Coronary artery (tissue), 2 donors: ENCODE measurements around the gene RAD9A.

ENCODE experiments used
- DNase-seq: peaks from one replicate; pipeline ENCODE4 v3.0.0-alpha.2; 2017; ENCODE audit warnings: low spot score
- H3K27ac ChIP-seq, 2 donors: fragments of 200-600 bp; sonication (generic); one replicate each; pipeline ENCODE4 v1.5.1; 2016 to 2019
- H3K4me3 ChIP-seq: fragments of 200-600 bp; sonication (generic); 2 replicates; pipeline ENCODE4 v1.5.1; 2016; ENCODE audit warnings: mild to moderate bottlenecking, moderate library complexity
- TF ChIP-seq, protein P1 (sequence below): fragments of 200-600 bp; sonication (generic); IDR thresholded peaks from one replicate; pipeline ENCODE4 v1.5.1; 2019; ENCODE audit warnings: antibody characterized with exemption

RAD9A gene

DNA sequence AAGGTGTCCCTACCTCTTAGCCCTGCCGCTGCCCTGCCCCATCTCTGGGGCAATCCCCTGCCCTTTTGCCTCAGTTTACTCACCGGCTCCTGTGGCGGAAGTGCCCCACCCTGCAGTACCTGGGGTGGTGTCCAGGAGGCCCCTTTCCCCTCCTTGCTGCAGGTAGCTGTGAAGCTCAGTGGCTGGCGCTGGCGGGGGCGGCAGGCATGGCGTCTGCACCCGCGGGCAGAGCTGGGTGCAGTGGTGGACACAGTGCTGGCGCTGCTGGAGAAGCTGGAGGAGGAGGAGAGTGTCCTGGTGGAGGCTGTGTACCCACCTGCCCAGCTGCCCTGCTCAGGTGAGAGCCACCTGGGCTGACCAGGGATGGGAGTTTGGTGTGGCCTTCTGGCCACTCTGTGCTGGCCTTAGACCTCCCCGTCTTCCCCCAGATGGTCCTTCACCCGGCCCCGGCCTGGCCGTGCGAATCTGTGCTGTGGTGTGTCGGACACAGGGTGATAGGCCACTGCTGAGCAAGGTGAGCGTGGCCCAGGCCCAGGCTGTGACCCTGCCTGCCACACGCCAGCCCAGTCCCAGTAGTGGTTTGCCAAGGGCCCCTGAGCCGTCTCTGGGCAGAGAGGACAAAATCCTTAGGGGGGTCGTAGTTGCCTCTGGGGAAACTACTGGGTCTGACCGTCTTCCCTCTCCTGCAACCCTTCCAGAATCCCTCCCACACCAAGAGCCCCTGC is 27.7 kb downstream of the RAD9A start:
- Histone ChIP-seq H3K27ac (peak overlapping the region; percentile 82 to 97), H3K4me3 (no peak overlapping the region)
- no peak for DNase-seq
- TF ChIP-seq, protein P1, sequence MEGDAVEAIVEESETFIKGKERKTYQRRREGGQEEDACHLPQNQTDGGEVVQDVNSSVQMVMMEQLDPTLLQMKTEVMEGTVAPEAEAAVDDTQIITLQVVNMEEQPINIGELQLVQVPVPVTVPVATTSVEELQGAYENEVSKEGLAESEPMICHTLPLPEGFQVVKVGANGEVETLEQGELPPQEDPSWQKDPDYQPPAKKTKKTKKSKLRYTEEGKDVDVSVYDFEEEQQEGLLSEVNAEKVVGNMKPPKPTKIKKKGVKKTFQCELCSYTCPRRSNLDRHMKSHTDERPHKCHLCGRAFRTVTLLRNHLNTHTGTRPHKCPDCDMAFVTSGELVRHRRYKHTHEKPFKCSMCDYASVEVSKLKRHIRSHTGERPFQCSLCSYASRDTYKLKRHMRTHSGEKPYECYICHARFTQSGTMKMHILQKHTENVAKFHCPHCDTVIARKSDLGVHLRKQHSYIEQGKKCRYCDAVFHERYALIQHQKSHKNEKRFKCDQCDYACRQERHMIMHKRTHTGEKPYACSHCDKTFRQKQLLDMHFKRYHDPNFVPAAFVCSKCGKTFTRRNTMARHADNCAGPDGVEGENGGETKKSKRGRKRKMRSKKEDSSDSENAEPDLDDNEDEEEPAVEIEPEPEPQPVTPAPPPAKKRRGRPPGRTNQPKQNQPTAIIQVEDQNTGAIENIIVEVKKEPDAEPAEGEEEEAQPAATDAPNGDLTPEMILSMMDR = no peak

DNA sequence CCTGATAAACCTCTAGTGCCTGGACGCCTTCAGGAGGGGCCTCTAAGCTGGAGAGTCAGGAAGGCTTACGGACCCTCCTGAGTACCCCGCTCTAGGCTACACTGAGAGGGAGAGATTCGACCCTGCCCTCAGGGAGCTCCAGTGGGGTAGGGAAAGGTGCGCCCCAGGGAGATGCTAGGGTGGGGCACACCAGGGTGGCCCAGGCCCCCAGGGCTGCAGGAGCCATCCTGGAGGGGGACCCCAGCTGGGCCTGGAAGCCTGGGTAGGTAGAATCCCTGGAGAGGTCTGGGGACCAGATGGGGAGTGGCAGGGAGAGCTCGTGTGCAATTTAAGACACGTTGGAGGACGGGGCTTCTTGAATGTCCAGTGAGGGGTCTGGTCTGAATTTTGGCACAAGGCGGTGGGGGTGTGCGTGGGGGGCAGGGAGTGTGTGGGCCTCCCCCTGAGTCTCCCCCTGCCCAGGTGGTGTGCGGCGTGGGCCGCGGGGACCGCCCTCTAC is 28.4 kb downstream of the RAD9A start:
- peak overlapping the region; percentile 82 to 97 for H3K27ac ChIP-seq
- peak overlapping the region; percentile 89 for H3K4me3 ChIP-seq

DNA sequence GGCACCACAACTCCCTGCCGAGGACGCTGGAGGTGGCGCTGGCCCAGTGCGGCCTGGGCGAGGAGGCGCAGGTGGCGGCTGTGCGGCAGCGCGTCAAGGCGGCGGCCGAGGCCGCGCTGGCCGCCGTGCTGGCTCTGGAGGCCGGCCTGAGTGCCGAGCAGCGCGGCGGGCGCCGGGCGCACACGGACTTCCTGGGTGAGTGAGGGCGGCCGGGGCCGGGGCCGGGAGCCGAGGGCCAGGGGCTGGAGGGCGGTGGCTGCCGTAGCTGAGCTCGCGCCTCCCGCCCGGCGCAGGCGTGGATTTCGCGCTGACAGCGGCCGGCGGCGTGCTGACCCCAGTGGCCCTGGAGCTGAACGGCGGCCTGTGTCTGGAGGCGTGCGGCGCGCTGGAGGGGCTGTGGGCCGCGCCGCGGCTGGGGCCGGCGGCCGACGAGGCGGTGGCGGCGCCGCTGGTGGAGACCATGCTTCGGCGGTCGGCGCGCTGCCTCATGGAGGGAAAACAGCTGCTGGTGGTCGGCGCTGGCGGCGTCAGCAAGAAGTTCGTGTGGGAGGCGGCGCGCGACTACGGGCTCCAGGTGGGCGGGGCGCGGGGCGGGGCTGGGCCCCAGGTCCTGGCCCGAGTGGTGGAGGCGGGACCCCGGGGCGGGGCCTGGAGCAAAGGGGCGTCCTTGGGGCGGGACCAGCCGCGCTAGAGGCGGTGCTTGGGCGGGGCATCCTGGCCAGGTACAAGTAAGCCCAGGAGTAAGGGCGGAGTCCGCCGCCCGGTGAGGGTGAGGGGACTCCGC is 29.1 kb downstream of the RAD9A start:
- Histone ChIP-seq H3K4me3 (peak overlapping the region; percentile 89), H3K27ac (peak overlapping the region; percentile 82 to 97)
- TF ChIP-seq, protein P1 = no peak
- peak; percentile 95 for DNase-seq

More for the DNA sequence above, 28.4 kb downstream of the RAD9A start:
- no peak for DNase-seq
- TF ChIP-seq, protein P1 = no peak

DNA sequence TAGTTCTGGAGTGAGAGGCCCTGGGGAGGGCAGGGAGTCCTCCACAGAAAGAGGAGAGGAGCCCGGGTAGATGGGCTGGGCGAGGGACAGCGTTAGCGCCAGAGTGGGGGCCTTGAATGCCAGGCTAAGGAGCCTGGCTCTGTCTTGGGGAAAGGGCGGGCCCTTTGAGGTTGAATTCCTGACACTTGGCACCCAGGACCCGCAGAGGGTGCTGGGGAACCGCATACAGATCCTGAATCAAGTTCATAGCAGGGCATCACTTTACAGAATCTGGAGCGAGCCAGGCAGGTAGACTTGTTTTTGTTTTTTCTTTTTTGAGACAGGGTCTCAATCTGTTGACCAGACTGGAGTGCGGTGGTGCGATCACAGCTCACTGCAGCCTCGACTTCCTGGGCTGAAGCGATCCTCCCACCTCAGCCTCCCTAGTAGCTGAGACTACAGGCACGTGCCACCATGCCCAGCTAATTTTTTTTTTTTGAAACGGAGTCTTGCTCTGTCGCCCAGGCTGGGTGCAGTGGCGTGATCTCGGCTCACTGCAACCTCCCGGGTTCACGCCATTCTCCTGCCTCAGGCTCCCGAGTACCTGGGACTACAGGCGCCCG is 29.7 kb downstream of the RAD9A start:
- TF ChIP-seq, protein P1 = no peak
- no peak for DNase-seq
- H3K27ac ChIP-seq = peak overlapping the region; percentile 82 to 97
- peak overlapping the region; percentile 89 for H3K4me3 ChIP-seq

DNA sequence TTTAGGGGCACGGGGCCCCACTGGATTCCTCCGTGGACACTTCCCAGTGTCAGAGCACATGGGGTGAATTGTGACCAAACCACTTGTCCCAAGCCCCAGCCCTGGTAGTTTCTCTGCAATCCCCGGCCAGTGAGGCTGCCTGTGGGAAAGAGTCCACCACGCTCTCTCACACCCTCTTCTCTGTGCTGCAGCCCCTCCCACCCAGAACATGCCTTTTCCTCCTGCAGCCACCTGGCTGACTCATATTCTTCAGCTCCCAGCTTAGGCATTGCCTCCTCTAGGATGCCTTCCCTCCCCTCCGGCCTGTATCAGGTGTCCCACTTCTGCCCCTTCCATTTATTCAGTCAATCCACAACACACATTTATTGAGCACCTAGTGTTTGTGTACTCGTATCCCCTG is 31.1 kb downstream of the RAD9A start:
- no peak for DNase-seq
- no peak overlapping the region for H3K27ac ChIP-seq
- H3K4me3 ChIP-seq = no peak overlapping the region
- TF ChIP-seq, protein P1 = no peak

DNA sequence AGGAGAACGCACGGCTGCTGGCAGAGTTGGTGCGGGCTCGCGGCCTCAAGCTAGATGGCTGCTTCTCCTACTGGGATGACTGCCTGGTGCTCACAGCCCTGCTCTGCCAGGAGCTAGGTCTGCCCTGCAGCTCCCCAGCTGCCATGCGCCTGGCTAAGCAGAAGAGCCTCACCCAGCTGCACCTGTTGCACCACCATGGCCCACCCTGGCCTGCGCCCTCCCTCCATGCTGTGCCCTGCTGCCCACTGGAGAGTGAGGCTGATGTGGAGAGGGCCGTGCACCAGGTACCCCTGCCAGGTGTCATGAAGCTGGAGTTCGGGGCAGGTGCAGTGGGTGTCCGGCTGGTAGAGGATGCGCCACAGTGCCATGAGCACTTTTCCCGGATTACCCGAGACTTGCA is 31.7 kb downstream of the RAD9A start:
- no peak overlapping the region for H3K4me3 ChIP-seq
- TF ChIP-seq, protein P1 = no peak
- DNase-seq = no peak
- H3K27ac ChIP-seq = no peak overlapping the region
